ENCODE results near the gene ACSF2.

ACSF2 gene

GRCh38 chr17:50425682-50426471 lies at the start of gene ACSF2:
TSS of gene ACSF2 (plus strand) at chr17:50426218. CDS start at chr17:50426262, 44 bp downstream.
- peak within 1 kb of the TSS; percentile 76 to 78 for H3K4me3 ChIP-seq (ENCODE audit: low read length in 2 of 2)
- peak within 1 kb of the TSS; percentile 62 for H3K27ac ChIP-seq (ENCODE audit: low read length)
- no peaks in the 10 kb centered on the region for H3K27me3 ChIP-seq (ENCODE audit: control insufficient read depth in 1 of 2, insufficient read depth in 2 of 2, low read length in 2 of 2)
- peak within 1 kb of the TSS; percentile 61 to 82 for H3K9ac ChIP-seq (ENCODE audit: low read length in 2 of 2)
- H3K9me3 ChIP-seq (ENCODE audit: control insufficient read depth in 2 of 2, low read length in 2 of 2) = no peaks in the 10 kb centered on the region
- H3K4me1 ChIP-seq (ENCODE audit: control insufficient read depth, insufficient read depth, low read length) = peaks cover 24% of the 10 kb centered on the region
- no peaks in the 10 kb centered on the region for H3K36me3 ChIP-seq (ENCODE audit: control insufficient read depth in 2 of 2, insufficient read depth in 2 of 2, low read length in 2 of 2)

GRCh38 chr17:50379351-50380132 lies 46.5 kb upstream of the ACSF2 start:
- Histone ChIP-seq H3K9ac (ENCODE audit: low read length in 2 of 2) (no peak overlapping the region), H3K4me3 (ENCODE audit: low read length in 2 of 2) (no peak overlapping the region), H3K27ac (ENCODE audit: low read length) (no peak overlapping the region), H3K9me3 (ENCODE audit: control insufficient read depth in 2 of 2, low read length in 2 of 2) (no peaks in the 10 kb centered on the region), H3K27me3 (ENCODE audit: control insufficient read depth in 1 of 2, insufficient read depth in 2 of 2, low read length in 2 of 2) (no peaks in the 10 kb centered on the region), H3K4me1 (ENCODE audit: control insufficient read depth, insufficient read depth, low read length) (no peaks in the 10 kb centered on the region), H3K36me3 (ENCODE audit: control insufficient read depth in 2 of 2, insufficient read depth in 2 of 2, low read length in 2 of 2) (peaks cover 22 to 32% of the 10 kb centered on the region in 2 donors)

GRCh38 chr17:50380369-50381259 lies 45.4 kb upstream of the ACSF2 start:
- Histone ChIP-seq H3K27me3 (ENCODE audit: control insufficient read depth in 1 of 2, insufficient read depth in 2 of 2, low read length in 2 of 2) (no peaks in the 10 kb centered on the region), H3K4me3 (ENCODE audit: low read length in 2 of 2) (no peak overlapping the region), H3K36me3 (ENCODE audit: control insufficient read depth in 2 of 2, insufficient read depth in 2 of 2, low read length in 2 of 2) (peaks cover 31 to 41% of the 10 kb centered on the region in 2 donors), H3K27ac (ENCODE audit: low read length) (no peak overlapping the region), H3K9ac (ENCODE audit: low read length in 2 of 2) (no peak overlapping the region), H3K4me1 (ENCODE audit: control insufficient read depth, insufficient read depth, low read length) (no peaks in the 10 kb centered on the region), H3K9me3 (ENCODE audit: control insufficient read depth in 2 of 2, low read length in 2 of 2) (no peaks in the 10 kb centered on the region)

- no peak overlapping the region for H3K27ac ChIP-seq (ENCODE audit: low read length)
- H3K4me1 ChIP-seq (ENCODE audit: control insufficient read depth, insufficient read depth, low read length) = no peaks in the 10 kb centered on the region
- no peak overlapping the region for H3K4me3 ChIP-seq (ENCODE audit: low read length in 2 of 2)
- no peaks in the 10 kb centered on the region for H3K27me3 ChIP-seq (ENCODE audit: control insufficient read depth in 1 of 2, insufficient read depth in 2 of 2, low read length in 2 of 2)
- H3K36me3 ChIP-seq (ENCODE audit: control insufficient read depth in 2 of 2, insufficient read depth in 2 of 2, low read length in 2 of 2) = peaks cover 38 to 44% of the 10 kb centered on the region in 2 donors
- H3K9ac ChIP-seq (ENCODE audit: low read length in 2 of 2) = no peak overlapping the region
- no peaks in the 10 kb centered on the region for H3K9me3 ChIP-seq (ENCODE audit: control insufficient read depth in 2 of 2, low read length in 2 of 2)
These were observed 44.7 kb upstream of the ACSF2 start for GRCh38 chr17:50381260-50381815.

GRCh38 chr17:50381920-50382319 lies 44.1 kb upstream of the ACSF2 start:
- no peaks in the 10 kb centered on the region for H3K9me3 ChIP-seq (ENCODE audit: control insufficient read depth in 2 of 2, low read length in 2 of 2)

GRCh38 chr17:50382931-50383330 lies 43.1 kb upstream of the ACSF2 start:
- no peaks in the 10 kb centered on the region for H3K4me1 ChIP-seq (ENCODE audit: control insufficient read depth, insufficient read depth, low read length)
- H3K27me3 ChIP-seq (ENCODE audit: control insufficient read depth in 1 of 2, insufficient read depth in 2 of 2, low read length in 2 of 2) = no peaks in the 10 kb centered on the region
- no peak overlapping the region for H3K9ac ChIP-seq (ENCODE audit: low read length in 2 of 2)
- H3K9me3 ChIP-seq (ENCODE audit: control insufficient read depth in 2 of 2, low read length in 2 of 2) = no peaks in the 10 kb centered on the region
- no peak overlapping the region for H3K4me3 ChIP-seq (ENCODE audit: low read length in 2 of 2)
- no peak overlapping the region for H3K27ac ChIP-seq (ENCODE audit: low read length)
- peaks cover 51 to 58% of the 10 kb centered on the region in 2 donors for H3K36me3 ChIP-seq (ENCODE audit: control insufficient read depth in 2 of 2, insufficient read depth in 2 of 2, low read length in 2 of 2)

More at GRCh38 chr17:50381920-50382319, 44.1 kb upstream of the ACSF2 start:
- Histone ChIP-seq H3K9ac (ENCODE audit: low read length in 2 of 2) (no peak overlapping the region), H3K4me1 (ENCODE audit: control insufficient read depth, insufficient read depth, low read length) (no peaks in the 10 kb centered on the region), H3K4me3 (ENCODE audit: low read length in 2 of 2) (no peak overlapping the region), H3K27me3 (ENCODE audit: control insufficient read depth in 1 of 2, insufficient read depth in 2 of 2, low read length in 2 of 2) (no peaks in the 10 kb centered on the region), H3K27ac (ENCODE audit: low read length) (no peak overlapping the region), H3K36me3 (ENCODE audit: control insufficient read depth in 2 of 2, insufficient read depth in 2 of 2, low read length in 2 of 2) (peaks cover 42 to 49% of the 10 kb centered on the region in 2 donors)

GRCh38 chr17:50386510-50386909 lies 39.5 kb upstream of the ACSF2 start:
- Histone ChIP-seq H3K9ac (ENCODE audit: low read length in 2 of 2) (no peak overlapping the region), H3K36me3 (ENCODE audit: control insufficient read depth in 2 of 2, insufficient read depth in 2 of 2, low read length in 2 of 2) (peaks cover 75 to 76% of the 10 kb centered on the region in 2 donors), H3K9me3 (ENCODE audit: control insufficient read depth in 2 of 2, low read length in 2 of 2) (no peaks in the 10 kb centered on the region), H3K27me3 (ENCODE audit: control insufficient read depth in 1 of 2, insufficient read depth in 2 of 2, low read length in 2 of 2) (no peaks in the 10 kb centered on the region), H3K27ac (ENCODE audit: low read length) (no peak overlapping the region), H3K4me1 (ENCODE audit: control insufficient read depth, insufficient read depth, low read length) (no peaks in the 10 kb centered on the region), H3K4me3 (ENCODE audit: low read length in 2 of 2) (no peak overlapping the region)

- Histone ChIP-seq H3K4me1 (ENCODE audit: control insufficient read depth, insufficient read depth, low read length) (no peaks in the 10 kb centered on the region), H3K9ac (ENCODE audit: low read length in 2 of 2) (no peak overlapping the region), H3K27ac (ENCODE audit: low read length) (no peak overlapping the region), H3K36me3 (ENCODE audit: control insufficient read depth in 2 of 2, insufficient read depth in 2 of 2, low read length in 2 of 2) (peaks cover 79 to 81% of the 10 kb centered on the region in 2 donors), H3K4me3 (ENCODE audit: low read length in 2 of 2) (no peak overlapping the region), H3K9me3 (ENCODE audit: control insufficient read depth in 2 of 2, low read length in 2 of 2) (no peaks in the 10 kb centered on the region), H3K27me3 (ENCODE audit: control insufficient read depth in 1 of 2, insufficient read depth in 2 of 2, low read length in 2 of 2) (no peaks in the 10 kb centered on the region)
These were observed 37.3 kb upstream of the ACSF2 start for GRCh38 chr17:50388728-50389127.

- Histone ChIP-seq H3K27ac (ENCODE audit: low read length) (no peak overlapping the region), H3K4me3 (ENCODE audit: low read length in 2 of 2) (no peak overlapping the region), H3K9me3 (ENCODE audit: control insufficient read depth in 2 of 2, low read length in 2 of 2) (no peaks in the 10 kb centered on the region), H3K27me3 (ENCODE audit: control insufficient read depth in 1 of 2, insufficient read depth in 2 of 2, low read length in 2 of 2) (no peaks in the 10 kb centered on the region), H3K4me1 (ENCODE audit: control insufficient read depth, insufficient read depth, low read length) (no peaks in the 10 kb centered on the region), H3K9ac (ENCODE audit: low read length in 2 of 2) (no peak overlapping the region), H3K36me3 (ENCODE audit: control insufficient read depth in 2 of 2, insufficient read depth in 2 of 2, low read length in 2 of 2) (peaks cover 79 to 84% of the 10 kb centered on the region in 2 donors)
These were observed 36.5 kb upstream of the ACSF2 start for GRCh38 chr17:50389534-50389933.

GRCh38 chr17:50392621-50393020 lies 33.4 kb upstream of the ACSF2 start:
- H3K36me3 ChIP-seq (ENCODE audit: control insufficient read depth in 2 of 2, insufficient read depth in 2 of 2, low read length in 2 of 2) = peaks cover 59 to 62% of the 10 kb centered on the region in 2 donors

More at GRCh38 chr17:50392621-50393020, 33.4 kb upstream of the ACSF2 start:
- Histone ChIP-seq H3K27me3 (ENCODE audit: control insufficient read depth in 1 of 2, insufficient read depth in 2 of 2, low read length in 2 of 2) (no peaks in the 10 kb centered on the region), H3K4me3 (ENCODE audit: low read length in 2 of 2) (no peak overlapping the region), H3K9ac (ENCODE audit: low read length in 2 of 2) (peak overlapping the region in 1 of 2 donors; percentile 21), H3K4me1 (ENCODE audit: control insufficient read depth, insufficient read depth, low read length) (peaks cover 19% of the 10 kb centered on the region), H3K9me3 (ENCODE audit: control insufficient read depth in 2 of 2, low read length in 2 of 2) (no peaks in the 10 kb centered on the region), H3K27ac (ENCODE audit: low read length) (no peak overlapping the region)
